ENCODE data around the gene ZNF641.

- TF ChIP-seq POLR2A (IDR thresholded peaks at IDR 0.05) (no peak), POLR2AphosphoS5 (IDR thresholded peaks at IDR 0.05) (no peak)
Measured at GRCh38 chr12:48339442-48340117, 11.1 kb downstream of the ZNF641 start.
